Caco-2 (cell line): Measurements from ENCODE around the gene HOXC9. TPM values are rescaled to one million over a fixed set of nuclear protein-coding genes. Genes with fewer than 3 reads are reported as not detected.

Experiments used
- BruUV-seq: library from RNA; stranded (reverse); fragments of 400-500 nt; replicated peaks from 2 replicates; lab custom pipeline; 2021; lab: Mats Ljungman, UMichigan
- CTCF ChIA-PET: fragments of 300-600 bp; sonication (Branson Sonifier 250); formaldehyde crosslinking; loops from one replicate; lab custom pipeline; 2022; ENCODE audit warnings: antibody characterized with exemption; lab: Charles Lee
- POLR2A ChIA-PET: fragments of 300-600 bp; sonication (Branson Sonifier 250); formaldehyde crosslinking; loops from one replicate; lab custom pipeline; 2022; ENCODE audit warnings: antibody characterized with exemption; lab: Charles Lee
- DNase-seq, 2 experiments: peaks; one replicate each; pipeline versions ENCODE4 v3.0.0 to v3.0.0-alpha.2; 2020 to 2022
- H3K27me3 ChIP-seq: replicated peaks from 2 replicates; pipeline ENCODE4 v1.6.0; 2011; ENCODE audit warnings: low read length; ENCODE audit not compliant: control insufficient read depth, insufficient read depth
- H3K36me3 ChIP-seq: 2 replicates; pipeline ENCODE4 v1.5.1; 2011; ENCODE audit warnings: low read length; ENCODE audit not compliant: control insufficient read depth, insufficient read depth
- H3K4me1 ChIP-seq: fragments of 250-450 bp; sonication (Bioruptor Pico); 2 replicates; pipeline ENCODE4 v1.5.1; 2020; ENCODE audit warnings: mild to moderate bottlenecking
- H3K4me3 ChIP-seq: 2 replicates; pipeline ENCODE4 v1.5.1; 2011; ENCODE audit warnings: low read depth, mild to moderate bottlenecking, control low read depth, low read length
- H3K9me3 ChIP-seq: fragments of 250-450 bp; sonication (Bioruptor Pico); 2 replicates; pipeline ENCODE4 v1.5.1; 2020; ENCODE audit warnings: mild to moderate bottlenecking, moderate library complexity
- H3K27ac Mint-ChIP-seq: one replicate; pipeline ENCODE4 v1.8.0; 2022; ENCODE audit warnings: mixed read lengths; ENCODE audit not compliant: unreplicated experiment
- H3K27me3 Mint-ChIP-seq: one replicate; pipeline ENCODE4 v1.8.0; 2022; ENCODE audit warnings: mixed read lengths; ENCODE audit not compliant: insufficient read depth, unreplicated experiment
- H3K36me3 Mint-ChIP-seq: one replicate; pipeline ENCODE4 v1.8.0; 2022; ENCODE audit warnings: mild to moderate bottlenecking, mixed read lengths; ENCODE audit not compliant: insufficient read depth, unreplicated experiment
- H3K4me1 Mint-ChIP-seq: one replicate; pipeline ENCODE4 v1.8.0; 2022; ENCODE audit warnings: low read depth, mixed read lengths; ENCODE audit not compliant: unreplicated experiment
- H3K4me3 Mint-ChIP-seq: one replicate; pipeline ENCODE4 v1.8.0; 2022; ENCODE audit warnings: mild to moderate bottlenecking, moderate library complexity, mixed read lengths; ENCODE audit not compliant: unreplicated experiment
- H3K9me3 Mint-ChIP-seq: one replicate; pipeline ENCODE4 v1.8.0; 2022; ENCODE audit warnings: mixed read lengths; ENCODE audit not compliant: unreplicated experiment
- CTCF ChIP-seq, 2 experiments: fragments of 200-600 bp in 1 of 2; IDR thresholded peaks; 1 replicate in 1 of 2; 2 replicates in 1 of 2; pipeline versions ENCODE4 v1.5.1 to v1.8.0; 2011 to 2022; ENCODE audit warnings: antibody characterized with exemption in 1 of 2, control low read depth in 1 of 2, inconsistent platforms in 1 of 2, low read depth in 1 of 2, low read length in 1 of 2, mild to moderate bottlenecking in 1 of 2, moderate library complexity in 1 of 2; ENCODE audit not compliant: insufficient read depth in 1 of 2, severe bottlenecking in 1 of 2, unreplicated experiment in 1 of 2
- intact Hi-C: fragments of 100-400 bp; cut with micrococcal nuclease; formaldehyde crosslinking; loops from one replicate; pipeline ENCODE4 v1.10.0; 2022; ENCODE audit not compliant: unreplicated experiment
- total RNA-seq: library from RNA; stranded (reverse); gene quantifications from 2 replicates; pipeline ENCODE4 v1.2.3, GENCODE V29; 2022

Gene HOXC9
- total RNA-seq, 1 experiment from 2014 or later: 2.9 TPM

- peak within 1 kb of the TSS; percentile 71 for H3K4me3 Mint-ChIP-seq
- intact Hi-C loops: loop anchor here (1.0 to 5.0 kb wide), 3 partner anchors 16 to 147 kb away; partner anchors contain the start of gene HOXC13
- no peaks in the 10 kb centered on the region for H3K9me3 Mint-ChIP-seq
- Histone ChIP-seq H3K4me1 (peaks cover 31% of the 10 kb centered on the region), H3K36me3 (no peaks in the 10 kb centered on the region), H3K27me3 (no peaks in the 10 kb centered on the region), H3K4me3 (peak within 1 kb of the TSS; percentile 94), H3K9me3 (no peaks in the 10 kb centered on the region)
- BruUV-seq: no TSS peak
- H3K4me1 Mint-ChIP-seq: peaks cover 14% of the 10 kb centered on the region
- POLR2A ChIA-PET: interaction anchor here (0.6 to 2.3 kb wide), 4 partner anchors 14 to 24 kb away, joined by 3 to 10 read pairs (median 4); no protein-coding TSS in a partner anchor
- peak; percentile 63 to 73 for DNase-seq
- no peaks in the 10 kb centered on the region for H3K27me3 Mint-ChIP-seq
- H3K27ac Mint-ChIP-seq: peak within 1 kb of the TSS; percentile 76
- CTCF ChIA-PET: interaction anchor here (0.6 to 1.2 kb wide), 4 partner anchors 16 to 1009 kb away, joined by 3 to 16 read pairs (median 5); partner anchors contain the start of gene HOXC13
- H3K36me3 Mint-ChIP-seq: peaks cover 9% of the 10 kb centered on the region
- no peak for TF ChIP-seq CTCF (IDR thresholded peaks at IDR 0.05; ENCODE audit: insufficient read depth in 1 of 2, low read depth in 1 of 2, low read length in 1 of 2, severe bottlenecking in 1 of 2, unreplicated experiment in 1 of 2)
These were observed 45.3 kb upstream of the HOXC9 start, which contains the start of gene HOXC12 for GRCh38 chr12:53954694-53955035. TSS of gene HOXC12 (plus strand) at chr12:53954903. CDS start at chr12:53954930, 27 bp downstream.

GRCh38 chr12:53955036-53955775 lies 44.8 kb upstream of the HOXC9 start:
- Mint-ChIP-seq H3K27me3 (no peaks in the 10 kb centered on the region), H3K27ac (peak overlapping the region; percentile 76), H3K4me1 (peaks cover 14% of the 10 kb centered on the region), H3K36me3 (peaks cover 9% of the 10 kb centered on the region), H3K4me3 (peak overlapping the region; percentile 71), H3K9me3 (no peaks in the 10 kb centered on the region)
- Histone ChIP-seq H3K27me3 (no peaks in the 10 kb centered on the region), H3K4me1 (peaks cover 28% of the 10 kb centered on the region), H3K4me3 (peak overlapping the region; percentile 94), H3K9me3 (no peaks in the 10 kb centered on the region), H3K36me3 (no peaks in the 10 kb centered on the region)
- CTCF ChIA-PET: interaction anchor here (0.6 to 1.2 kb wide), 3 partner anchors 17 to 1009 kb away, joined by 3 to 16 read pairs (median 5); partner anchors contain the start of gene HOXC13
- BruUV-seq: TSS peak; percentile 47
- no peak for TF ChIP-seq CTCF (IDR thresholded peaks at IDR 0.05; ENCODE audit: insufficient read depth in 1 of 2, low read depth in 1 of 2, low read length in 1 of 2, severe bottlenecking in 1 of 2, unreplicated experiment in 1 of 2)
- intact Hi-C loops: loop anchor here (2.0 kb wide), 1 partner anchor 24 kb away; no protein-coding TSS in a partner anchor
- peak in 1 of 2 experiments; percentile 55 for DNase-seq
- POLR2A ChIA-PET: interaction anchor here (0.6 to 1.8 kb wide), 3 partner anchors 14 to 17 kb away, joined by 3 to 5 read pairs (median 3); no protein-coding TSS in a partner anchor

GRCh38 chr12:53955776-53956250 lies 44.1 kb upstream of the HOXC9 start:
- Histone ChIP-seq H3K4me3 (peak overlapping the region; percentile 94), H3K27me3 (no peaks in the 10 kb centered on the region), H3K36me3 (no peaks in the 10 kb centered on the region), H3K9me3 (no peaks in the 10 kb centered on the region), H3K4me1 (peaks cover 24% of the 10 kb centered on the region)
- H3K36me3 Mint-ChIP-seq: peaks cover 9% of the 10 kb centered on the region
- no peaks in the 10 kb centered on the region for H3K9me3 Mint-ChIP-seq
- intact Hi-C loops: loop anchor here (2.0 kb wide), 1 partner anchor 23 kb away; no protein-coding TSS in a partner anchor
- ChIA-PET CTCF (interaction anchor here (1.2 kb wide), 1 partner anchor 17 kb away, joined by 16 read pairs; the partner anchor contains the start of gene HOXC13), POLR2A (no interaction called here)
- no peak for TF ChIP-seq CTCF (IDR thresholded peaks at IDR 0.05; ENCODE audit: insufficient read depth in 1 of 2, low read depth in 1 of 2, low read length in 1 of 2, severe bottlenecking in 1 of 2, unreplicated experiment in 1 of 2)
- H3K4me1 Mint-ChIP-seq: peaks cover 14% of the 10 kb centered on the region
- no peak overlapping the region for H3K27ac Mint-ChIP-seq
- peak overlapping the region; percentile 71 for H3K4me3 Mint-ChIP-seq
- BruUV-seq: no TSS peak
- no peak for DNase-seq
- no peaks in the 10 kb centered on the region for H3K27me3 Mint-ChIP-seq
